WTC11 (cell line): ENCODE measurements around the gene SIM2.

ENCODE experiments used
- CREB1 ChIP-seq: sonication (generic); formaldehyde crosslinking; IDR thresholded peaks from 2 replicates; pipeline ENCODE4 v1.8.0; 2023; ENCODE audit warnings: mild to moderate bottlenecking, missing genetic modification reagents
- CREM ChIP-seq: sonication (generic); formaldehyde crosslinking; IDR thresholded peaks from 2 replicates; pipeline ENCODE4 v1.8.1; 2022; ENCODE audit warnings: mild to moderate bottlenecking, missing genetic modification reagents, moderate library complexity
- ESRRA ChIP-seq: sonication (generic); formaldehyde crosslinking; IDR thresholded peaks from 2 replicates; pipeline ENCODE4 v1.8.1; 2022; ENCODE audit warnings: mild to moderate bottlenecking, missing genetic modification reagents, borderline replicate concordance
- FOXJ3 ChIP-seq: sonication (generic); formaldehyde crosslinking; IDR thresholded peaks from 2 replicates; pipeline ENCODE4 v1.9.0; 2021; ENCODE audit warnings: missing genetic modification reagents, mild to moderate bottlenecking, borderline replicate concordance
- NR2C2 ChIP-seq: sonication (generic); formaldehyde crosslinking; IDR thresholded peaks from 2 replicates; pipeline ENCODE4 v1.8.0; 2022; ENCODE audit warnings: mild to moderate bottlenecking, missing genetic modification reagents
- RORB ChIP-seq: fragments of 250-450 bp; sonication (Bioruptor Pico); IDR thresholded peaks from 2 replicates; pipeline ENCODE4 v1.9.0; 2021; ENCODE audit warnings: mild to moderate bottlenecking
- SP1 ChIP-seq: sonication (generic); formaldehyde crosslinking; conservative IDR thresholded peaks from 2 replicates; pipeline ENCODE4 v1.8.1; 2022; ENCODE audit warnings: missing genetic modification reagents
- ZNF219 ChIP-seq: sonication (generic); formaldehyde crosslinking; IDR thresholded peaks from 2 replicates; pipeline ENCODE4 v1.8.0; 2023; ENCODE audit warnings: missing genetic modification reagents, mild to moderate bottlenecking, borderline replicate concordance
- TF ChIP-seq, protein P1 (sequence below): fragments of 250-450 bp; sonication (Bioruptor Pico); IDR thresholded peaks from 2 replicates; pipeline ENCODE4 v1.9.0; 2021; ENCODE audit warnings: mild to moderate bottlenecking, borderline replicate concordance
- TF ChIP-seq, protein P2 (sequence below): fragments of 200-600 bp; IDR thresholded peaks from 2 replicates; pipeline ENCODE4 v1.8.0; 2022; ENCODE audit warnings: antibody characterized with exemption
- TF ChIP-seq, protein P3 (sequence below): sonication (generic); formaldehyde crosslinking; IDR thresholded peaks from 2 replicates; pipeline ENCODE4 v1.8.0; 2022; ENCODE audit warnings: mild to moderate bottlenecking, missing genetic modification reagents
- TF ChIP-seq, protein P4 (sequence below): sonication (generic); formaldehyde crosslinking; IDR thresholded peaks from 2 replicates; pipeline ENCODE4 v1.8.0; 2023; ENCODE audit warnings: missing genetic modification reagents
- TF ChIP-seq, protein P5 (sequence below): sonication (generic); formaldehyde crosslinking; IDR thresholded peaks from 2 replicates; pipeline ENCODE4 v1.8.1; 2023; ENCODE audit warnings: mild to moderate bottlenecking, missing genetic modification reagents, moderate library complexity
- TF ChIP-seq, protein P6 (sequence below): sonication (generic); formaldehyde crosslinking; conservative IDR thresholded peaks from 2 replicates; pipeline ENCODE4 v1.8.1; 2022; ENCODE audit warnings: mild to moderate bottlenecking, missing genetic modification reagents

DNA sequence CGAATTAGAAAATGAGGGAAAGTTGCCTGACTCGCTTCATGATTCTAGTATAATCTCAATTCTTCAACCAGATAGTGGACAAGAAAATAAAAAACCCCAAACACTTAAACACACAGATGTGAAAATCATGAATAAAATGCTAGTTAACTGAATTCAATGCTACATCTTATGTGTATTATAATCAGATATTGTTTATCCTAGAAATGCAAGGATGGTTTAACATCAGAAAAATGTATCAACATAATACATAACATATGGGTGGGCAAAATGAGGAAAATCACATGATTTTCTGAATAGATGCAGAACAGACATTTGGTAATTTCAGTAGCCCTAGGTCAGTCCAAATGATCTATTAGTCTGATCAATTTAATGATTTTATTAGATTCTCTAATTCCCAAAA, 97.2 kb downstream of the SIM2 start:
- TF ChIP-seq, protein P1, sequence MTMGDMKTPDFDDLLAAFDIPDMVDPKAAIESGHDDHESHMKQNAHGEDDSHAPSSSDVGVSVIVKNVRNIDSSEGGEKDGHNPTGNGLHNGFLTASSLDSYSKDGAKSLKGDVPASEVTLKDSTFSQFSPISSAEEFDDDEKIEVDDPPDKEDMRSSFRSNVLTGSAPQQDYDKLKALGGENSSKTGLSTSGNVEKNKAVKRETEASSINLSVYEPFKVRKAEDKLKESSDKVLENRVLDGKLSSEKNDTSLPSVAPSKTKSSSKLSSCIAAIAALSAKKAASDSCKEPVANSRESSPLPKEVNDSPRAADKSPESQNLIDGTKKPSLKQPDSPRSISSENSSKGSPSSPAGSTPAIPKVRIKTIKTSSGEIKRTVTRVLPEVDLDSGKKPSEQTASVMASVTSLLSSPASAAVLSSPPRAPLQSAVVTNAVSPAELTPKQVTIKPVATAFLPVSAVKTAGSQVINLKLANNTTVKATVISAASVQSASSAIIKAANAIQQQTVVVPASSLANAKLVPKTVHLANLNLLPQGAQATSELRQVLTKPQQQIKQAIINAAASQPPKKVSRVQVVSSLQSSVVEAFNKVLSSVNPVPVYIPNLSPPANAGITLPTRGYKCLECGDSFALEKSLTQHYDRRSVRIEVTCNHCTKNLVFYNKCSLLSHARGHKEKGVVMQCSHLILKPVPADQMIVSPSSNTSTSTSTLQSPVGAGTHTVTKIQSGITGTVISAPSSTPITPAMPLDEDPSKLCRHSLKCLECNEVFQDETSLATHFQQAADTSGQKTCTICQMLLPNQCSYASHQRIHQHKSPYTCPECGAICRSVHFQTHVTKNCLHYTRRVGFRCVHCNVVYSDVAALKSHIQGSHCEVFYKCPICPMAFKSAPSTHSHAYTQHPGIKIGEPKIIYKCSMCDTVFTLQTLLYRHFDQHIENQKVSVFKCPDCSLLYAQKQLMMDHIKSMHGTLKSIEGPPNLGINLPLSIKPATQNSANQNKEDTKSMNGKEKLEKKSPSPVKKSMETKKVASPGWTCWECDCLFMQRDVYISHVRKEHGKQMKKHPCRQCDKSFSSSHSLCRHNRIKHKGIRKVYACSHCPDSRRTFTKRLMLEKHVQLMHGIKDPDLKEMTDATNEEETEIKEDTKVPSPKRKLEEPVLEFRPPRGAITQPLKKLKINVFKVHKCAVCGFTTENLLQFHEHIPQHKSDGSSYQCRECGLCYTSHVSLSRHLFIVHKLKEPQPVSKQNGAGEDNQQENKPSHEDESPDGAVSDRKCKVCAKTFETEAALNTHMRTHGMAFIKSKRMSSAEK (CRISPR knock-in tag): no peak
- TF ChIP-seq NR2C2 (CRISPR knock-in tag) (no peak), CREB1 (no peak), ZNF219 (CRISPR knock-in tag) (no peak), ESRRA (CRISPR knock-in tag) (no peak), CREM (CRISPR knock-in tag) (no peak), RORB (no peak), FOXJ3 (CRISPR knock-in tag) (no peak), SP1 (CRISPR knock-in tag) (no peak)
- TF ChIP-seq, protein P2, sequence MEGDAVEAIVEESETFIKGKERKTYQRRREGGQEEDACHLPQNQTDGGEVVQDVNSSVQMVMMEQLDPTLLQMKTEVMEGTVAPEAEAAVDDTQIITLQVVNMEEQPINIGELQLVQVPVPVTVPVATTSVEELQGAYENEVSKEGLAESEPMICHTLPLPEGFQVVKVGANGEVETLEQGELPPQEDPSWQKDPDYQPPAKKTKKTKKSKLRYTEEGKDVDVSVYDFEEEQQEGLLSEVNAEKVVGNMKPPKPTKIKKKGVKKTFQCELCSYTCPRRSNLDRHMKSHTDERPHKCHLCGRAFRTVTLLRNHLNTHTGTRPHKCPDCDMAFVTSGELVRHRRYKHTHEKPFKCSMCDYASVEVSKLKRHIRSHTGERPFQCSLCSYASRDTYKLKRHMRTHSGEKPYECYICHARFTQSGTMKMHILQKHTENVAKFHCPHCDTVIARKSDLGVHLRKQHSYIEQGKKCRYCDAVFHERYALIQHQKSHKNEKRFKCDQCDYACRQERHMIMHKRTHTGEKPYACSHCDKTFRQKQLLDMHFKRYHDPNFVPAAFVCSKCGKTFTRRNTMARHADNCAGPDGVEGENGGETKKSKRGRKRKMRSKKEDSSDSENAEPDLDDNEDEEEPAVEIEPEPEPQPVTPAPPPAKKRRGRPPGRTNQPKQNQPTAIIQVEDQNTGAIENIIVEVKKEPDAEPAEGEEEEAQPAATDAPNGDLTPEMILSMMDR: no peak
- TF ChIP-seq, protein P3, sequence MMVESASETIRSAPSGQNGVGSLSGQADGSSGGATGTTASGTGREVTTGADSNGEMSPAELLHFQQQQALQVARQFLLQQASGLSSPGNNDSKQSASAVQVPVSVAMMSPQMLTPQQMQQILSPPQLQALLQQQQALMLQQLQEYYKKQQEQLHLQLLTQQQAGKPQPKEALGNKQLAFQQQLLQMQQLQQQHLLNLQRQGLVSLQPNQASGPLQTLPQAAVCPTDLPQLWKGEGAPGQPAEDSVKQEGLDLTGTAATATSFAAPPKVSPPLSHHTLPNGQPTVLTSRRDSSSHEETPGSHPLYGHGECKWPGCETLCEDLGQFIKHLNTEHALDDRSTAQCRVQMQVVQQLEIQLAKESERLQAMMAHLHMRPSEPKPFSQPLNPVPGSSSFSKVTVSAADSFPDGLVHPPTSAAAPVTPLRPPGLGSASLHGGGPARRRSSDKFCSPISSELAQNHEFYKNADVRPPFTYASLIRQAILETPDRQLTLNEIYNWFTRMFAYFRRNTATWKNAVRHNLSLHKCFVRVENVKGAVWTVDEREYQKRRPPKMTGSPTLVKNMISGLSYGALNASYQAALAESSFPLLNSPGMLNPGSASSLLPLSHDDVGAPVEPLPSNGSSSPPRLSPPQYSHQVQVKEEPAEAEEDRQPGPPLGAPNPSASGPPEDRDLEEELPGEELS (CRISPR knock-in tag): no peak
- TF ChIP-seq, protein P4, sequence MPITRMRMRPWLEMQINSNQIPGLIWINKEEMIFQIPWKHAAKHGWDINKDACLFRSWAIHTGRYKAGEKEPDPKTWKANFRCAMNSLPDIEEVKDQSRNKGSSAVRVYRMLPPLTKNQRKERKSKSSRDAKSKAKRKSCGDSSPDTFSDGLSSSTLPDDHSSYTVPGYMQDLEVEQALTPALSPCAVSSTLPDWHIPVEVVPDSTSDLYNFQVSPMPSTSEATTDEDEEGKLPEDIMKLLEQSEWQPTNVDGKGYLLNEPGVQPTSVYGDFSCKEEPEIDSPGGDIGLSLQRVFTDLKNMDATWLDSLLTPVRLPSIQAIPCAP: no peak
- TF ChIP-seq, protein P5, sequence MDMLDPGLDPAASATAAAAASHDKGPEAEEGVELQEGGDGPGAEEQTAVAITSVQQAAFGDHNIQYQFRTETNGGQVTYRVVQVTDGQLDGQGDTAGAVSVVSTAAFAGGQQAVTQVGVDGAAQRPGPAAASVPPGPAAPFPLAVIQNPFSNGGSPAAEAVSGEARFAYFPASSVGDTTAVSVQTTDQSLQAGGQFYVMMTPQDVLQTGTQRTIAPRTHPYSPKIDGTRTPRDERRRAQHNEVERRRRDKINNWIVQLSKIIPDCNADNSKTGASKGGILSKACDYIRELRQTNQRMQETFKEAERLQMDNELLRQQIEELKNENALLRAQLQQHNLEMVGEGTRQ (CRISPR knock-in tag): no peak
- TF ChIP-seq, protein P6, sequence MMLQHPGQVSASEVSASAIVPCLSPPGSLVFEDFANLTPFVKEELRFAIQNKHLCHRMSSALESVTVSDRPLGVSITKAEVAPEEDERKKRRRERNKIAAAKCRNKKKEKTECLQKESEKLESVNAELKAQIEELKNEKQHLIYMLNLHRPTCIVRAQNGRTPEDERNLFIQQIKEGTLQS: no peak
